ENCODE measurements around the gene SMC1A. TPM values are rescaled to one million over a fixed set of nuclear protein-coding genes. Genes with fewer than 3 reads are reported as not detected.
"Not testable (repeated sequence)": the region's sequence is repeated elsewhere in the genome, so short reads cannot be mapped to it uniquely, and the experiment has no call there.

The SMC1A gene
- total RNA-seq, 3 donors from 2014 or later: 93.9 to 125 (median 109) TPM

DNA sequence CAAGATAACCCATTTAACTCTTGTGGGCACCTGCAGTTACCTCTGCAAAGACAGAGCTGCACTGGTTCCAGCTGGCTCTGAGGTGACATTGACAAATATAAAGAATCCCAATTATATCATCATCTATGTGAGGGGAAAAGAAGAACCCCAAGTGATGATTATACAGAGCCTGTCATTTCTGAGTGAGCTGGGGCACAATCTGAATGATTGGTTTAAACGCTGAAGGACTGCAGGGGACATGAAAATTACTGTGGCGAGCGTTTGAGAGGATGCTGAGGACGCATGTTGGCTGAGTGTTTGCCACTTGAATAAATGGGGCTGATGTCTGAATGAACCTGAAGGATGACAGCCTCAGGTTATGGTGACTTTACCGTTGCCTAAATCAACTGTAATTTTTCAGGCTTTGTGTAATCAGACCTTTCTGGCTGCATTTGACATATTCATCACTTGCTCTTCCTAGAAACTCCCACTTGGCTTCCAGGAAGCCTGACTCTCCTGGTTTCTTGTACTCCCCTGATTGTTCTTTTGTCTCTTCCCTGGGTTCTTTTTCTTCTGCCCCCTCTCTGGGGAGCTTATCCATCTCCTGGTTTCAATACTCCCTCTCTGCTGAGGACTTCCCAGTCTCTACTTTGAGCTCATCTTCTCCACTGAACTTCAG is 15.8 kb upstream of the SMC1A start:
- Mint-ChIP-seq H3K4me3 (no peak overlapping the region), H3K4me1 (ENCODE audit: low read depth) (peaks cover 20% of the 10 kb centered on the region), H3K36me3 (ENCODE audit: insufficient read depth) (no peaks in the 10 kb centered on the region), H3K27me3 (ENCODE audit: low read depth) (no peaks in the 10 kb centered on the region), H3K9me3 (no peaks in the 10 kb centered on the region)
- no peak for ATAC-seq
- DNase-seq: no peak

DNA sequence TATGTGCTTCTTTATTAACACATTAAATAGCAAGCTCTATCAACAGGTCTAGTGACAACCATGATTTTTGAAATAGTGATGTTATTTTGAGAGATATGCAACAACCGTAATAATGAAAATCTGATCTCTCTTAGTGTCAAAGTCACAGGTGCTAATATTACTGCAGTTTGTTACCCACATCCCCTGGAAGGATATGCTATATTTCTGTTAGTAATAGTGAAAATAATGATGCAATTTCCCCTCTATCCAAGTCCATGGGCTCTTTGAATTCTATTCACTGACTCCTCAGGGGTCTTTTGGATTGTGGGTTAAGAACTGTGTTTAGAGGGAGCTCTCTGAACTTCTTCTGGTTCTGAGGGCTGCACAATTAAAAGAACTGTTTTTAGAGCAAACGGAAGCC is 14.8 kb upstream of the SMC1A start:
- ATAC-seq (no peak), DNase-seq (no peak)
- peaks cover 22% of the 10 kb centered on the region for H3K4me1 Mint-ChIP-seq (ENCODE audit: low read depth)
- no peaks in the 10 kb centered on the region for H3K27me3 Mint-ChIP-seq (ENCODE audit: low read depth)
- no peaks in the 10 kb centered on the region for H3K9me3 Mint-ChIP-seq
- no peak overlapping the region for H3K4me3 Mint-ChIP-seq
- H3K36me3 Mint-ChIP-seq (ENCODE audit: insufficient read depth): no peaks in the 10 kb centered on the region

DNA sequence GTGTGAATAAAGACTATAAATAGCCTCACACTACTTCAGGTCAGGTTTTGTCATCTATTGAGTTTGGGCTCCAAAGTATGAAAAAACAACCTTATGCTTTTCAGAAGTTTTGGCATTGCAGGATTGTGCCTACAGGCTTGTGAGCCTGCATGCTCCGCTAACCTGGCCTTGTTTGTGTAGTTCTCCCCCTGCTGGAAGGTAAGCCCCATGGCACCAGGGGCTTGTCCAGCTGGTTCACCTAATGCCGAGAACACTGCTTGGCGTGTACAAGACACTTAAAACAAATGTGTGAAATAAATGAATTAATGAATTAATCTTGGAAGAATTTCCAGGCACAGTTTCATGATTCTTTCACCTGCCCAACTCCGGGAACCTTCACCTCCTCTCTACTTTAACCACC is 13.5 kb upstream of the SMC1A start:
- H3K9me3 Mint-ChIP-seq: no peaks in the 10 kb centered on the region

DNA sequence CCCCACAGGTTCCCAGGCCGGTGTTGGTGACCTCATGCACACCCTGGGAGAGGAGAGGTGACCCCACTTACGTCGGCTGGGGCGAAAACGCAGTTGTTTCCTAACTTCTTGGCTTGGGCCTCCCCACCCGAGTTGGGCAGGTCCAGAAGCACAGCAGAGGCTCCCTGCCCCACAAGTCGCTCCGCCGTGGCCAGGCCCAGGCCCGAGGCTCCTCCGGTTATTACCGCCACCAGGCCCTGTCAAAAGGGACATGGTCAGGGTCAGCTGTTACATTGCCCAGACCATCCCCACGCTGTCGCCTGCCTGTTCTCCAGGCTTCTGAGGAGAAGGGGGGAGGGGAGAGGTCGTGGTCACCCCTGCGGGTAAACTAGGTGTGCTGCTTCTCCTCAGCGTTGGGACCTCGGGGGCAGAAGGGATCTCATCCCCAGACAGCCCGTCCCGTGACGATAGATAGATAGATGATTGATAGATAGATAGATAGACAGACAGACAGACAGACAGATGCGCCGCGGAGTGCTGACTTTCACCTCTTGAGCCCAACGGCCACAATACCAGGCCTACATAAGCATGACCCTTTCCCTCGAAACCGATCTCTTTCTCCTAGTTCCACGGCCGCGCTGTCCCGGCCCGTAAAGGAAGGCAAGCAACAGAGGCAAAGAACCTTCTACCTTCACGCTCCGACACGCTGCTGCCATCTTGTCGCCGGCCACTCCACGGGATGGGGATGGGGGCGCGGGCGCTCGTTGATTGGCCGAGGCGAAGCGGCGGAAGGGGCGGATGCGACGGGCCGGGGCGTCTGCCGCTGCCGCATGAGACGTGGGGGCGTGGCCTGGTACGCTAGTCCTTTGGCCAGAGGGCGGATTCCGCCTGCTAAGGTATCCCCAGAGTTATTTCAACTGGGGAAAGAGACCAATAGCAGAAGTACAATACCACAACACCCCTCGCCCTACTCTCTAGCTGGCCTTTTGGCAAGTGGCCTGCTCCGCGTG is 11.5 kb upstream of the SMC1A start, which contains the start of gene HSD17B10:
Gene HSD17B10, minus strand, starts transcription at position 720 of the 989 bp plus-strand sequence. Its CDS starts 25 bp downstream, at position 695.
- Mint-ChIP-seq H3K27me3 (ENCODE audit: low read depth) (no peaks in the 10 kb centered on the region), H3K9me3 (no peaks in the 10 kb centered on the region), H3K36me3 (ENCODE audit: insufficient read depth) (peaks cover 4% of the 10 kb centered on the region), H3K4me3 (peak within 1 kb of the TSS; percentile 94), H3K4me1 (ENCODE audit: low read depth) (peaks cover 15% of the 10 kb centered on the region)
- DNase-seq: peak; percentile 82
- ATAC-seq: peak; percentile 97 to 99

More for the DNA sequence above, 13.5 kb upstream of the SMC1A start:
- Mint-ChIP-seq H3K27me3 (ENCODE audit: low read depth) (no peaks in the 10 kb centered on the region), H3K36me3 (ENCODE audit: insufficient read depth) (no peaks in the 10 kb centered on the region), H3K4me3 (no peak overlapping the region), H3K4me1 (ENCODE audit: low read depth) (peaks cover 20% of the 10 kb centered on the region)
- peak; percentile 61 to 66 for ATAC-seq
- peak; percentile 58 for DNase-seq

DNA sequence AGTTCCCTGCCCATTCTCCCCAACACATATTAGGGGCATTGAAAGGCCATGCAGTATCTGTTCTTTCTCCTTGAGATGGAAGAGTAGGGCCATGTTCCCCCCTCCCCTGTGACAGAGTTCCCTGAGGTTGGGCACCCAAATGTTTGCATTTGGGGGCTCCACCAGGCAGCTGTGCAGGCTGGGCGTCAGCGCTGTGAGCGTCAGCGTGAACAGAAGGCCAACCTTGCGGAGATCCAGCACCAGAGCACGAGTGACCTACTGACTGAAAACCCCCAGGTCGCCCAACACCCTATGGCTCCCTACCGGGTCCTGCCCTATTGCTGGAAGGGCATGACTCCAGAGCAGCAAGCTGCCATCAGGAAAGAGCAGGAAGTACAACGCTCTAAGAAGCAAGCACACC is 7.8 kb upstream of the SMC1A start:
- ATAC-seq (no peak), DNase-seq (no peak)
- Mint-ChIP-seq H3K9me3 (no peaks in the 10 kb centered on the region), H3K4me1 (ENCODE audit: low read depth) (peaks cover 12% of the 10 kb centered on the region), H3K36me3 (ENCODE audit: insufficient read depth) (peaks cover 4% of the 10 kb centered on the region), H3K4me3 (no peak overlapping the region), H3K27me3 (ENCODE audit: low read depth) (no peaks in the 10 kb centered on the region)

DNA sequence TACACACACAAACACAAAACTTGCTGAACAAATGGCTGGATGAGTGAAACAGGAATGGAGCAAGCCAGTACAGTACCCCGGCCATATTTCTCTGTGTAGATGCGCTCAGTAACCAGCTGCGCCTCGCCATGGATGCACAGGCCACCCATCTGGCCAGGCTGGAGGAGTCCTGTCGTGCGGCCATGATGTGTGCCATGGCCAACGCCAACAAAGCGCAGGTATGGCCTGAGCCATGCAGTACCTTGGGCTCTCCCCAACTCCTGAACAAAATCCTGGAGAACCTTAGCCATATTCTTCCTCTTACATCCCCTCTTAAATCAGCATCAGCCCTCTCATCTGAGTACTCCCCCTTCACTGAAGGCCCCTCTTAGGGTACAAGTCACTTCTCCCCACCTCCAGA is 7.3 kb upstream of the SMC1A start:
- Mint-ChIP-seq H3K4me1 (ENCODE audit: low read depth) (peaks cover 10% of the 10 kb centered on the region), H3K27me3 (ENCODE audit: low read depth) (no peaks in the 10 kb centered on the region), H3K36me3 (ENCODE audit: insufficient read depth) (peaks cover 4% of the 10 kb centered on the region), H3K4me3 (no peak overlapping the region), H3K9me3 (no peaks in the 10 kb centered on the region)
- DNase-seq: no peak
- no peak for ATAC-seq

DNA sequence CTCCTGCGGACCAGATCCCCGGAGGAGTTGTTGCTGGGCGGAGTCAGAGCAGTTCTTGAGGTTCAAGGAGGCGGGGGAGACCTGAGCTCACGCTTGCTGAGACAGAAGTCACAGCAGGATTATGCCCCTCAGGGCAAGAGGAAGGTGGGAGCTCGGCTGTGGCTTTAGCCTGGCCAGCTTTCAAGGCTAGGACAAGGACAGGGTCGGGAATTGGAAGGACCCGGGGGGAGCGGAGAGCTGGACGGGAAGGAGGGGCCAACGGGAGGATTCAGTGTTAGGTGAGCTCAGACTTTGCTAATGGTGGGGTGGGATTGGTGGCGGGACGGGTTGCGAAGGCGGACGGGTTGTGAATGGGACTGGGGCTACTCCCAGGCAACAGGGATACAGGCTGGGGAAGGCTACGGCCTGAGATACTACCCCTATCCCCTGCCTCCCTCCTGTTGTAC is 430 bp upstream of the SMC1A start, which contains the start of gene RIBC1:
Gene RIBC1, plus strand, starts transcription at position 13 of the 446 bp plus-strand sequence. CDS start 3,404 bp downstream, outside the sequence.
- peaks cover 2% of the 10 kb centered on the region for H3K36me3 Mint-ChIP-seq (ENCODE audit: insufficient read depth)
- ATAC-seq: no peak
- H3K4me1 Mint-ChIP-seq (ENCODE audit: low read depth): peaks cover 22% of the 10 kb centered on the region
- no peaks in the 10 kb centered on the region for H3K9me3 Mint-ChIP-seq
- peak within 1 kb of the TSS; percentile 96 for H3K4me3 Mint-ChIP-seq
- H3K27me3 Mint-ChIP-seq (ENCODE audit: low read depth): no peaks in the 10 kb centered on the region
- DNase-seq: no peak

DNA sequence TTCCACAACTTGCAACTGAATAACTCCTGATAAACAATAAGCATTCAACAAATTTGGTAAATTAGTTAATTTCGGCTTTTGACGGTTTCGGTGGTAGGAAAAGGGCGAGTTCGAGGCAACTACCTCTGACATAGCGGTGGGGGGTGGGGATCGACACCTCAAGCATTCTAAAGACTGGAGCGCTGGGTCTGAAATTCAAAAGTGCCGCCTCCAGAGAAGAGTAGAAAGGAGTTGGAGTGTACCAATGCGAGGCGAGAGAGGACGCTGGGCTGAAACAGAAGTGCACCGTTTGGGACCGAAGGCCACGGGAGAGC is 725 bp downstream of the SMC1A start:
- peak; percentile 32 to 34 for ATAC-seq
- peaks cover 2% of the 10 kb centered on the region for H3K36me3 Mint-ChIP-seq (ENCODE audit: insufficient read depth)
- H3K9me3 Mint-ChIP-seq: no peaks in the 10 kb centered on the region
- no peaks in the 10 kb centered on the region for H3K27me3 Mint-ChIP-seq (ENCODE audit: low read depth)
- H3K4me3 Mint-ChIP-seq: peak overlapping the region; percentile 96
- peaks cover 26% of the 10 kb centered on the region for H3K4me1 Mint-ChIP-seq (ENCODE audit: low read depth)
- no peak for DNase-seq

DNA sequence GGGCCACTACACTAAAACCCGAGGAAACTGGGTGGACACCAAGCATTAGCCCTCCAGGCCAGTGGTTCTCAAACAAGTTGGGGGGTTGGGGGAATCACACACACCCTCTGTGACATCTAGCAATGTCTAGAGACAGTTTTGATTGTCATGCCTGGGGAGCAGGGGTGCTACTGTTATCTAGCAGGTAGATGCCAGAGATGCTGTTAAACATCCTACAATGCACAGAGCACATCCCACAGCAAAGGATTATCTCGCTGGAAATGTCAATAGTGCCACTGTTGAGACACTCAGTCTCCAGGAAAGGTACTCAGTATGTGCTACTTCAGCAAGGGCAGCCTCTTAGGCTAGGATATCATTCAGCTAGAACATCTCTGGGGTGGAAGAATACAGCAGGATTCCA is 1.3 kb downstream of the SMC1A start:
- ATAC-seq: no peak
- Mint-ChIP-seq H3K4me3 (peak overlapping the region; percentile 96), H3K4me1 (ENCODE audit: low read depth) (peaks cover 26% of the 10 kb centered on the region), H3K27me3 (ENCODE audit: low read depth) (no peaks in the 10 kb centered on the region), H3K9me3 (no peaks in the 10 kb centered on the region), H3K36me3 (ENCODE audit: insufficient read depth) (peaks cover 2% of the 10 kb centered on the region)
- no peak for DNase-seq

DNA sequence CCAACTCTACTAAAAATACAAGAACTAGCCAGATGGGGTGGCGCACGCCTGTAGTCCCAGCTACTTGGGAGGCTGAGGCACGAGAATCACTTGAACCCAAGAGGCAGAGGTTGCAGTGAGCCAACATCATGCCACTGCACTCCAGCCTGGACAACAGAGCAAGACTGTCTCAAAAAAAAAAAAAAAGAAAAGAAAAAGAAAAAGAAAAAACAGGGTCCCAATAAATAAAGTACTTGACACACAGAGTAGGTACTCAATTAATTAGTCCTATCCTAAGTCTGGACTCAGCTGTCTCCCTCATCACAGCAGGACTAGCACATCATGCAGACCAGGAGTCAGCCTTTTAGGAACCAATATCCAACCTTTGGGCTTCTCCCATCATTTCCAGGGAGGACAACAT is 2.1 kb downstream of the SMC1A start:
- H3K9me3 Mint-ChIP-seq; H3K27me3 Mint-ChIP-seq (ENCODE audit: low read depth); H3K36me3 Mint-ChIP-seq (ENCODE audit: insufficient read depth); DNase-seq; ATAC-seq: not testable (repeated sequence)
- Mint-ChIP-seq H3K4me3 (peak overlapping the region; percentile 96), H3K4me1 (ENCODE audit: low read depth) (peaks cover 26% of the 10 kb centered on the region)

DNA sequence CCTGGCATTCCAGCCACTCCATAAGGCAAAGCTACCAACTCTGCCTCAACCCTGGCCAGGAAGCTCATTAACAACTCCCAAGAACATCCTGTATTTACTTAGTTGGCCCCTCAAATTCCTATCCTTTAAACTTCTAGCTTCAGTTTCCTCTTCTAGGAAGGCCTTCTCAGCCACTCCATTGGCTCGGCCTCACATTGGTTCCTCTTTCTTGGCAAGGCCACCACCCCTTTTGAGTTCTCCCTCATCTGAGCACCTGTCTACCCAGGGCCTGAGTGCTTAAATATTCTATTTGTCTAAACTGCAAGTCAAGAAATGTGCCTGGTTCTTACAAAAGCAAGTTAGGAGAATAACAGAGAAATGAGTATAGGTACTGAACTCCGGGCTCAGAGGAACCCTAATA is 10.0 kb downstream of the SMC1A start:
- Mint-ChIP-seq H3K27me3 (ENCODE audit: low read depth) (no peaks in the 10 kb centered on the region), H3K4me3 (no peak overlapping the region), H3K9me3 (no peaks in the 10 kb centered on the region), H3K4me1 (ENCODE audit: low read depth) (peaks cover 3% of the 10 kb centered on the region), H3K36me3 (ENCODE audit: insufficient read depth) (peaks cover 13% of the 10 kb centered on the region)
- DNase-seq: no peak
- no peak for ATAC-seq

DNA sequence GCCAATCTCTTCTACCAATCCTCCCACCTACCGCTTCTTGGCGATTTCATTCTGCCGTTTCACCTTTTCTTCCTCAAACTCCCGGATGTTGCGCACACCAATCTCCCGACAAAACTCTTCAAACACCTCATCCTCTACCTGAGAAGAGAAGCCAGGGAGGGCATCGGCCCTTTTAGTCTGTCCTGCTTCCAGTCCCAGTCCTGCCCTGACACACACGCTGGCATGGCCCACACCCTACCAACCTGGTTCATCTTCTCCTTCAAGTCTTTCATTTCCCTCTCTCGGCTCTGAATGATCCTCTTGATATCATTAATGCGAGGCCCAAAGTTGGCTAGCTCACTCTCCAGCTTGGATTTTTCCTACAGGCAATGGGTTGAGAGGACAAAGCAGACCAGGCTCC is 18.9 kb downstream of the SMC1A start:
- ATAC-seq (no peak), DNase-seq (no peak)
- no peaks in the 10 kb centered on the region for H3K9me3 Mint-ChIP-seq
- H3K27me3 Mint-ChIP-seq (ENCODE audit: low read depth): no peaks in the 10 kb centered on the region
- H3K36me3 Mint-ChIP-seq (ENCODE audit: insufficient read depth): peaks cover 25% of the 10 kb centered on the region
- no peak overlapping the region for H3K4me3 Mint-ChIP-seq
- H3K4me1 Mint-ChIP-seq (ENCODE audit: low read depth): no peaks in the 10 kb centered on the region

DNA sequence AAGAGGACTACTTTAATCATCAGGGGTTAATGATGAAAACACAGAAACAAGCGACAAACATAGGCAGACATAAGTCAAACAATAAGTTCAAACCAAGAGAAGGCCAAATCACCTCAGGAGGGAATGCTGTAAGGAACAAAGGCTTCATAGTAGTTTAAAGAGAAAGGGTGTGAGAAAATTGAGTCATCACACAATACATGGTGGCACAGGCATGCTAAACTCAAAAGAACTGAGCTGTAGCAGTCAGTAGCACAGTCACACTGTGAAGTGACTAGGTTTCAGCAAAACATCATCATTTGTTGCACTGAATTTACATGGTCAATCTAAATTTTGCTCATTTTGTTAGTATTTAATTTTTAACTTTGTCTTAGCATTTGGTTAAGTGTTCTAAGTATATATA is 24.2 kb downstream of the SMC1A start:
- Mint-ChIP-seq H3K36me3 (ENCODE audit: insufficient read depth) (peaks cover 29% of the 10 kb centered on the region), H3K27me3 (ENCODE audit: low read depth) (no peaks in the 10 kb centered on the region), H3K4me1 (ENCODE audit: low read depth) (no peaks in the 10 kb centered on the region), H3K9me3 (no peaks in the 10 kb centered on the region), H3K4me3 (no peak overlapping the region)
- DNase-seq: no peak
- peak in 1 of 2 donors; percentile 67 for ATAC-seq

DNA sequence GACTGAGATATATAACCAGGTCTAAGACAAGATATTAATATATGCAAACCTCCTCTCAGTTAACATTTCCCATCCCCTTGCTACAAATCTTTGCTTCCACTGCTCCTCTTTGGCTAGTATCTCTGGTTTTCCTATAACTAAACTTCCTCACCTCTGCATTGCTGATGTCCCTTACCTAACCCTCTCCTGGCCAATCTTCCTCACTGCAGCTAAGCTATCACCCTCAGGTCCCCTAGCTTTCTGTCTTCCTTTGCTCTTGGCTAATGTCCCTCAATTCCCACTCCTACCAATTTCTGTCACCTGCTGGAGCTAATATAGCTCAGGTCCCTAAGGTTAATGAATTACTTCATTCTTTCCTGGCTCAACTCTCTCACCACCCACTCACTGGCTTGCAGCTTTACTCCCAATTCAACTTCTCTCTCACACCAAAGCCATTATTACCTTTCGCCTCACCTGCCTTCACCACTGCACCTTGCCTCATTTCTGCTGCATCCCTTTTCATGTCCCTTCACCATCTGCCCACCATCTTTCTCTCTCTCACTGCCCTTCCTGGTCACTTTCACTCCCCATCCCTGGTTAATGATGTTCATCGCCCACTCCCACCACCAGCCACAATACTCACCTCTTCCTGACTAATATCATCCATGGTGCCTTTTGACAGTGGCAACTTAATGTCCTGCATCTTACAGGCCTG is 26.7 kb downstream of the SMC1A start:
- peaks cover 22% of the 10 kb centered on the region for H3K36me3 Mint-ChIP-seq (ENCODE audit: insufficient read depth)
- DNase-seq (no peak), ATAC-seq (no peak)
- H3K9me3 Mint-ChIP-seq: no peaks in the 10 kb centered on the region
- no peaks in the 10 kb centered on the region for H3K4me1 Mint-ChIP-seq (ENCODE audit: low read depth)
- no peak overlapping the region for H3K4me3 Mint-ChIP-seq
- H3K27me3 Mint-ChIP-seq (ENCODE audit: low read depth): no peaks in the 10 kb centered on the region

Data from activated T-cell treated with anti-CD3 and anti-CD28 coated beads, Interleukin-2, amount 50 U/mL, for 4 hours (primary cell).